G401.6 (cell line): ENCODE results near the gene OR6A2.
"Not testable (repeated sequence)": the region's sequence is repeated elsewhere in the genome, so short reads cannot be mapped to it uniquely, and the experiment has no call there.

ENCODE experiments used
- FAIRE-seq: peaks from 2 replicates; lab custom pipeline; 2012; peaks lifted over from hg19 to GRCh38; lab: Jason Lieb, UNC

OR6A2 gene

DNA sequence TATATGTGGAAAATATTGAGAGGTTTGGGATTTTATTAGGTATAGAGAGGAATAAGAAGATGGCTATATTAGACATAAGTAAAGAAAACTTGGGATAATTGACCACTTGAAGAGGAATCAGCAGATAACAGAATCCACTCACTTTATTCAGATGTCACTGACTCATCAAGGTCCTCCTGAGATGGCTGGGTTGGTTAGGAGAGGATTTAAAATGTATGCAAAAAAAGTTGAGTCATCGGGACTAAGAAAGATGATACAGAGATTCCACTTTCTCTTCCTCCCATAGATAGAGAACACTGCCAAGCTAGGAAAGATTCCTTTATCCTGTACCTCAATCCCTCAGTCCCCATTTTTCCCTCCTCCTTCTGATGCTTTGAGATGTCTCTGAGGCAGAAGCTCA is at the start of gene OR6A2:
OR6A2 (minus strand) TSS at position 288 of the 400 bp plus-strand sequence. CDS start 3,981 bp downstream, outside the sequence.
- FAIRE-seq = no peak

GRCh38 chr11:6845383-6845782 is 45.9 kb upstream of the OR6A2 start, which contains the start of gene OR10A5:
Gene OR10A5, plus strand, starts transcription at chr11:6845683. Its CDS starts 0 bp downstream, at chr11:6845683.
- FAIRE-seq = no peak

DNA sequence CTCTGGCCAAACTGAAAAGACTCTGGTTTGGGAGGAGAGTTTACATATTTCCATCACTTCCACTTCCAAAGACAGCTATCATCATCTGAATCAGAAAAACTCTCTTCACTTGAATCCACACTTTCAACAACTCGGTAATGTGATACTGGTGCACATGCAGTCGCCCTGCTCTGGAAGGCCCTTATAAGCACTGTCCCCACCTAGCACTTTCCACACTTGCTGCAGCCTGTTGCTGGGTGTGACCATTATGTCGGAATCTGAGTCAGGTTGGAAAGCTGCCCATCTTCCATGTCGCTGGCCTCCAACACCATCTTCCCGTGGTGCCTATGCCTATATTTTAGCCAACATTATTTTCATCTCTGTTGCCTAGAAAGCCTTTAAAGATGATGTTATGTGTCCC is 44.9 kb upstream of the OR6A2 start:
- FAIRE-seq = no peak

DNA sequence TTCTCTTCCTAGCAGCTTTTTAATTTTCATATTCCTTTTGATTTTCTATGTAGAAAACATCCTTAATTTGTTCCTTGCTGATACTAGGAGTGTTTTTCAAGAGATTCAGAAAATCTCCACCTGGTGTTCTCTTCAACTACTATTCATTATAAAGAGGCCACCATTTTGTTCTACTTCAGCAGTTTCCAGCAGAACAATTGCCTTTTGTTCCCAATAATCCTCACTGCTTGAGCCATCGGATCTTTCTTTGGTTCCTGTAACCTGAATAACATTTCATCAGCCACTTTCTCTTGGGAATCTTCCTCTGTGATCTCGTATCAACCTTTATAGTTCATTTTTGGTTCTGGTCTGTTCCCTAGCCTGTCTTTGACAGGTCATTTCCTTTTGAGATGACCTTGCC is 44.2 kb upstream of the OR6A2 start:
- no peak for FAIRE-seq

DNA sequence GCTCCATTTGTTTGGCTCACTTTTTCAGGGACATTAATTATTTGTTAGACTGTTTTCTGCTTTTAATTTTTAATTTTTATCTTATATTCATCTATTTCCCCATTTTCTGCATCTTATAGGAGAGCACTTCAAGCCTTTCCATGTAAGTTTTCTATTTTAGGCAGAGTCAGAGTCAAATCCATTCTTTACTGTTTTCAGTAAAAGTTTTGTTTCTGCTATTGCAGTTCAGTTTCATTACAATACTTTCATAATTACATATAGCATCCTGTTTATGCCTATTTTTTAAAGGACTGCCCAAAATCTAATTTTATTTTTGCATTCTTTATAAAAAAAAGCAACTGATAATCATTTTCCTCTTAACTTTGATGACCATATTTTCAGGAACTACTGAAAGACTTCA is 42.2 kb upstream of the OR6A2 start:
- FAIRE-seq = no peak

GRCh38 chr11:6834021-6834420 is 34.5 kb upstream of the OR6A2 start:
- FAIRE-seq = no peak

GRCh38 chr11:6833356-6833755 is 33.9 kb upstream of the OR6A2 start:
- FAIRE-seq = no peak

- no peak for FAIRE-seq
Measured at GRCh38 chr11:6828103-6828502, 28.6 kb upstream of the OR6A2 start.

- FAIRE-seq = no peak
Measured at GRCh38 chr11:6825231-6825744, 25.8 kb upstream of the OR6A2 start.

- no peak for FAIRE-seq
Measured at GRCh38 chr11:6824136-6824823, 24.8 kb upstream of the OR6A2 start.

DNA sequence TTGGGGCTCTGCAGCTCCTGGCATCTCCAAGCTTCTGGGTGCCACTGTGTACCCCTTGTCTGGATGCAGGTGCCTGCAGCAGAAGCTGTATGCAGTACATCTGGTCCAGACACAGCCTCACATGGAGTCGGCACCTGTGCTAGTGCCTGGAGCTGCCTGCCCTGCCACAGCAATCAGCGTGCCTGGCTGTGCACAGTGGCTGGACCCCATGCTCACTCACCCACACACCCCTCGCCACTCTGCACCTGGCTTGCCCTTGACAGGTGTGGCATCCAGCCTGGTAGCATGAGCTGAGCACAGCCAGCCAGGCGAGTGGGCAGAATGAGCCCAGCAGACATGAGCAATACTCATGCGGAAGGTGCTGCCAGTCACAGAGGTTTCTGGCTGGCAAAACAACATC is 19.5 kb upstream of the OR6A2 start:
- FAIRE-seq = no peak

DNA sequence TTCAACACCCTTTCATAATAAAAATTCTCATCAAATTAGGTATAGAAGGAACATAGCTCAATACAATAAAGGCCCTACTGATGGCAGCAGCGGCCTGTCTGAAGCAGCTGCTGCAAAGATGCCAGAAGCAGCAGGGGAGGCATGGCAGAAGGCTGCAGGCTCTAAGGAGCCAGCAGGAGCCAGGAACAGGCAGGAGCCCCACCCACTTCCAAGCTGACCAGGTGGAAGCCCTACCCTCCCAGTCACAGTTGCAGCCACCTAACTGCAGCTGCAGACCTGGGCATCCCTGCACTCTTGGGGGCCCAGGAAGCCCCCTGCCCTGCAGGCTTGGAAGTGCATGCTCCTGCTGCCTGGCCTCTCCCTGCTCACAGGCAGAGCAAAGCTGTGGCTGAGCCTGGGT is 18.2 kb upstream of the OR6A2 start:
- no peak for FAIRE-seq

- FAIRE-seq = no peak
Measured at GRCh38 chr11:6813656-6814055, 14.2 kb upstream of the OR6A2 start.

- no peak for FAIRE-seq
Measured at GRCh38 chr11:6812390-6813005, 13.0 kb upstream of the OR6A2 start.

DNA sequence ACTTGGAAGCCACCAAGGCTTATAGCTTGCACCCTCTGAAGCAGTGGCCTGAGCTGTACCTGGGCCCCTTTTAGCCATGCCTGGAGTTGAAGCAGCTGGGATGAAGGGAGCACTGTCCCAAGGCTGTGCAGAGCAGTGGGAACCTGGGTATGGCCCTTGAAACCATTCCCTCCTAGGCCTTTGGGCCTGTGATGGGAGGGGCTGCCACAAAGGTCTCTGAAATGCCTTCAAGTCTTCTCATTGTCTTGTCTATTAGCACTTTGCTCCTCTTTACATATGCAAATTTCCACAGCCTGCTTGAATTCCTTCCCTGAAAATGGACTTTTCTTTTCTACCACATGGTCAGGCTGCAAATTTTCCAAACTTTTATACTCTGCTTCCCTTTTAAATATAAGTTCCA is 1.6 kb upstream of the OR6A2 start:
- FAIRE-seq = not testable (repeated sequence)

GRCh38 chr11:6794639-6795038 is 4.8 kb downstream of the OR6A2 start:
- no peak for FAIRE-seq

GRCh38 chr11:6790546-6790945 is 8.9 kb downstream of the OR6A2 start:
- FAIRE-seq = no peak

GRCh38 chr11:6782720-6783119 is 16.8 kb downstream of the OR6A2 start, which contains the start of gene OR2AG1:
Gene OR2AG1, plus strand, starts transcription at chr11:6783020. Its CDS starts 2,018 bp downstream, at chr11:6785038.
- no peak for FAIRE-seq

- FAIRE-seq = no peak
Measured at GRCh38 chr11:6780829-6781228, 18.7 kb downstream of the OR6A2 start.

- no peak for FAIRE-seq
Measured at GRCh38 chr11:6778518-6778917, 21.0 kb downstream of the OR6A2 start.

GRCh38 chr11:6771926-6772893 is 27.3 kb downstream of the OR6A2 start, which contains the start of gene OR2AG2:
Gene OR2AG2, minus strand, starts transcription at chr11:6771976. Its CDS starts 3,019 bp downstream, at chr11:6768957.
- FAIRE-seq = no peak

DNA sequence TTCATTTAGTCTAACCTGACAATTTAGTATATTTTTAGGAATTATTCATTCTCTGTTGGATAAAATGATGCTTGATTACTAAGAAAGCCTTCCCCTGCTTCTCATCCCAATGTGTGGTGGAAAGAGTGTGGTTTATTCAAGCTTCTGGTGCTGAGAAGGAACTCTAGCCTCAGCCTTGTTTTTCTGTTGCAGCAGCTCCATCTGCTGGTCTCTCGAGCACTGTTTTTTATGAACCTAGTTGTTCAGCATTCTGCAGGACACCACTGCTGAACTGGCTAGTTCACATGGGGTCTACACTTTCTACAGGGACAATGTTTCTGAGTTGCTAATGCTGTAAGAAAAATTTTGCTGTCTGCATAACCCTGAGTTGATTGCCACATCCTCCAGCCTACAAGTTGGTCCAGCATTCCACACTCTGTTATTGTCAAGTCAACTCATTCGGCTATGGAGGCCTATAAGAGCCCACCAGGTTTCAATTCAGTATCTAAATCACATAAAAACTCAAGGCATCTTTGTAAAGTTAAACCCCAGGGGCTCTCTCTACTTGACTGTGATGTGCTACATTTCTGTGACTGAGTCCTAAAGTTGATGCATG is 42.0 kb downstream of the OR6A2 start:
- FAIRE-seq = peak; percentile 79
